Kidney (tissue), 14 donors: ENCODE results near the gene DGKI. TPM values are rescaled to one million over a fixed set of nuclear protein-coding genes. Genes with fewer than 3 reads are reported as not detected.
"Not testable (repeated sequence)": the region's sequence is repeated elsewhere in the genome, so short reads cannot be mapped to it uniquely, and the experiment has no call there.

Experiments
- DNase-seq, 5 donors: peaks; one replicate each; pipeline ENCODE4 v3.0.0-alpha.2; 2013 to 2020
- FAIRE-seq: peaks from 2 replicates; lab custom pipeline; 2012; peaks lifted over from hg19 to GRCh38; lab: Jason Lieb, UNC
- H3K27ac ChIP-seq, 2 donors: one replicate each; pipeline ENCODE4 v1.7.0; 2013; ENCODE audit warnings: low read depth in 2 of 2, low read length in 2 of 2, inconsistent platforms in 1 of 2
- H3K27me3 ChIP-seq: one replicate; pipeline ENCODE4 v1.7.1; 2013; ENCODE audit warnings: low read length, inconsistent platforms; ENCODE audit not compliant: control insufficient read depth, insufficient read depth
- H3K36me3 ChIP-seq, 3 donors: one replicate each; pipeline versions ENCODE4 v1.7.0 to v1.7.1; 2013; ENCODE audit warnings: low read length in 3 of 3, control low read depth in 1 of 3, inconsistent platforms in 1 of 3; ENCODE audit not compliant: insufficient read depth in 3 of 3, control insufficient read depth in 2 of 3
- H3K4me1 ChIP-seq, 3 donors: one replicate each; pipeline versions ENCODE4 v1.7.0 to v1.7.1; 2013; ENCODE audit warnings: low read length in 3 of 3, inconsistent platforms in 1 of 3, low read depth in 1 of 3; ENCODE audit not compliant: control insufficient read depth in 2 of 3, insufficient read depth in 2 of 3
- H3K4me3 ChIP-seq, 3 donors: one replicate each; pipeline versions ENCODE4 v1.7.0 to v1.8.1; 2013; ENCODE audit warnings: low read length in 3 of 3, control low read depth in 1 of 3, inconsistent platforms in 1 of 3
- H3K9ac ChIP-seq, 3 donors: one replicate each; pipeline versions ENCODE4 v1.7.0 to v1.7.1; 2013; ENCODE audit warnings: low read length in 3 of 3, control low read depth in 1 of 3, inconsistent platforms in 1 of 3
- H3K9me3 ChIP-seq, 3 donors: one replicate each; pipeline versions ENCODE4 v1.7.0 to v1.7.1; 2013; ENCODE audit warnings: low read length in 3 of 3, control low read depth in 1 of 3, inconsistent platforms in 1 of 3; ENCODE audit not compliant: control insufficient read depth in 2 of 3, insufficient read depth in 1 of 3
- intact Hi-C: fragments of 100-400 bp; cut with DNase I; formaldehyde crosslinking; loops from one replicate; pipeline ENCODE4 v1.11.1; 2022
- polyA plus RNA-seq: library from polyadenylated mRNA; stranded (reverse); fragments of 350-450 nt; fragmentation: Illumina TruSeq; extraction: RNeasy Lipid Tissue Mini Kit (QIAGEN cat#74804); gene quantifications from one replicate; pipeline ENCODE4 v1.2.3, GENCODE V29; 2014; ENCODE audit warnings: low read depth, low replicate concordance; ENCODE audit not compliant: insufficient read depth
- total RNA-seq: library from RNA; stranded (reverse); fragmentation: NEBNext Ultra II Directional; extraction: Animal tissue kit (Norgen Biotek cat#: 25700); gene quantifications from one replicate; pipeline ENCODE4 v1.2.1, GENCODE V29; 2021
- TF ChIP-seq, protein P1 (sequence below): IDR thresholded peaks from 3 replicates; pipeline ENCODE4 v1.5.1; 2012; ENCODE audit warnings: mild to moderate bottlenecking, moderate library complexity, borderline replicate concordance; ENCODE audit not compliant: insufficient read depth; ENCODE audit errors: extremely low read depth
- donor health status: control.
- donor health status: control.
- donor health status: control.
- donor health status: control.
- donor health status: control.
- donor health status: DM: yes; HTN: yes; CAD: no.
- donor health status: Normal renal cell carcinoma (clear cell type).

The DGKI gene
- total and polyA plus RNA-seq, 2 donors from 2014 or later = 1.3 to 2.5 TPM

DNA sequence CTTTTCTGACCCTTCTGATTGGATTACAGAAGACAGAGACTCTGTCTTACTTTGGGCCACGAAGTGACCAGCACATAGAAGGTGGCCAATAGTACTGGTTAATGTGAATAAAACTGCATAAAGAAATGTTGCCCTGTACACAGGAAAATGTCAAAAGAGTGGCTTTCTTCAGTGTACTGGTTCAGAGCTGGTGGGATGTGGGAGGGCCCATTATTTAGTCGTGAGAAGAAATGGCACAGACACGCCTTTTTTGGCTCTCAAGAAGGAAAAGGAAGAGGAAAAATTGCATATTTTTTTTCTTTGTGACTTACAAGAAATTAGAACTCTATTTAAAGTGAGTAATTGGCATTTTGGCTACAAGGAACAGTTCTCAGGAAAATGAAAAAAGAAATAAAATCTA, 129.7 kb downstream of the DGKI start:
- Histone ChIP-seq H3K36me3 (no peaks in the 10 kb centered on the region), H3K27ac (no peak overlapping the region), H3K4me3 (no peak overlapping the region), H3K4me1 (no peaks in the 10 kb centered on the region), H3K9ac (no peak overlapping the region), H3K27me3 (no peaks in the 10 kb centered on the region), H3K9me3 (no peaks in the 10 kb centered on the region)
- peak in 1 of 5 donors; percentile 6 for DNase-seq
- TF ChIP-seq, protein P1, sequence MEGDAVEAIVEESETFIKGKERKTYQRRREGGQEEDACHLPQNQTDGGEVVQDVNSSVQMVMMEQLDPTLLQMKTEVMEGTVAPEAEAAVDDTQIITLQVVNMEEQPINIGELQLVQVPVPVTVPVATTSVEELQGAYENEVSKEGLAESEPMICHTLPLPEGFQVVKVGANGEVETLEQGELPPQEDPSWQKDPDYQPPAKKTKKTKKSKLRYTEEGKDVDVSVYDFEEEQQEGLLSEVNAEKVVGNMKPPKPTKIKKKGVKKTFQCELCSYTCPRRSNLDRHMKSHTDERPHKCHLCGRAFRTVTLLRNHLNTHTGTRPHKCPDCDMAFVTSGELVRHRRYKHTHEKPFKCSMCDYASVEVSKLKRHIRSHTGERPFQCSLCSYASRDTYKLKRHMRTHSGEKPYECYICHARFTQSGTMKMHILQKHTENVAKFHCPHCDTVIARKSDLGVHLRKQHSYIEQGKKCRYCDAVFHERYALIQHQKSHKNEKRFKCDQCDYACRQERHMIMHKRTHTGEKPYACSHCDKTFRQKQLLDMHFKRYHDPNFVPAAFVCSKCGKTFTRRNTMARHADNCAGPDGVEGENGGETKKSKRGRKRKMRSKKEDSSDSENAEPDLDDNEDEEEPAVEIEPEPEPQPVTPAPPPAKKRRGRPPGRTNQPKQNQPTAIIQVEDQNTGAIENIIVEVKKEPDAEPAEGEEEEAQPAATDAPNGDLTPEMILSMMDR = no peak
- intact Hi-C loops = no loop called here
- FAIRE-seq = no peak

DNA sequence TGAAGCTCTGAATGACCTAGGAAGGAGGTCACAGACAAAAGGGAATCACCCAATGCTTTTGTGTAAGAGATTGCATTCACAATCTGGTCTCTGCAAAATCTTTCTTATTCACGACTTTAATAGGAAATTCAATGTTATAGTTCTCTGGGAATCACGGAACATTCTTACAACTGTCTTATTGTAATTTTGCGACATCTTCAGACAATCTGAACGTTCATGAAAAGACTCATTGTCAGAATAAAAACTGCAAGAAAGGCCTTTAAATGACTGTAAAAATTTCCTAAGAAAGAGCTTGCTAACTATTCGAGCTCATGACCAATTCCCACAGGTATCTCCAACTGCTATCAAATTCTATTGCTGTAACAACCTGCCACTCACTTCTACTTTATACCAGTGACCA, 130.7 kb downstream of the DGKI start:
- FAIRE-seq (no peak), DNase-seq (no peak)
- Histone ChIP-seq H3K9me3 (no peaks in the 10 kb centered on the region), H3K36me3 (no peaks in the 10 kb centered on the region), H3K9ac (no peak overlapping the region), H3K27ac (no peak overlapping the region), H3K27me3 (no peaks in the 10 kb centered on the region), H3K4me3 (no peak overlapping the region), H3K4me1 (no peaks in the 10 kb centered on the region)
- intact Hi-C loops = no loop called here
- TF ChIP-seq, protein P1 = no peak

DNA sequence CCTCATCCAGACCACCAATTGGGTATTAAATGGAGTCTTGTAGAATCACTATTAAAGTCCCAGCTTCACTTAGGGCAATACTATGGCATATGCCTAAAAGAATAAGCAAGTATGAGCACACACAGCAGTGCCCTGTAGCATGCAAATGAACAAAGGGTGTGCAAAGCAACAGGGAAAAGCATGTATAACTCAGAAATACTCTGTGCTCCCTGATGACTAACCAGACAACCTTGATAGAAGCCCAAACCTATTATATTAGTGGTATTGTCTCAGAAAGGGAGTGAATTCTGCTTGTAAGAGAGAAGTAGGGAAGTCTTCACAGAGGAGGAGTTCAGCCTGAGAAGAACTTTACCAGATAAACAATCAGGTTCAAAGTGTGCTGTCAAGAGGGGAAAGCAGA, 131.2 kb downstream of the DGKI start:
- H3K36me3 ChIP-seq = no peaks in the 10 kb centered on the region
- no peaks in the 10 kb centered on the region for H3K27me3 ChIP-seq
- no peaks in the 10 kb centered on the region for H3K9me3 ChIP-seq
- no peak overlapping the region for H3K27ac ChIP-seq
- H3K4me1 ChIP-seq = no peaks in the 10 kb centered on the region
- intact Hi-C loops = no loop called here
- H3K9ac ChIP-seq = no peak overlapping the region
- TF ChIP-seq, protein P1 = no peak
- DNase-seq (no peak), FAIRE-seq (no peak)
- no peak overlapping the region for H3K4me3 ChIP-seq

DNA sequence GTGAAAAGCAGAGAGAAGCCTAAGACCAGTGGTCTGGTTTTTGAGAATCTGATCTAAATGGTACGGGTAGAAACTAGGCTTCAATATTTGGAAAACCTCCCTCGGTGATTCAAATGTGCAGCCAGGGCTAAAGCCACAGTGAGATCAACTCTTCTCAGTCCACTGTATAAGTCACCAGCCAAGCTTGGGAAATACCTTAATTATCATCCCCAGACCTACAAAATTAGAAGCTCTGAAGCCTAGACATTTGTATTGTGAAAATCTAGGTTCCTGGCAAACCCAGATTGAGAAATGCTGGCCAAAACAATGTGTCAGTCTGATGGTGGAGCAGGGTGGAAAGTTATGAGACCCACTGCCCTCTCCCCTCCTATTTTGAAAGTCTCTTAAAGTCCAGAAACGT, 131.7 kb downstream of the DGKI start:
- FAIRE-seq (no peak), DNase-seq (no peak)
- Histone ChIP-seq H3K4me3 (no peak overlapping the region), H3K27me3 (no peaks in the 10 kb centered on the region), H3K36me3 (no peaks in the 10 kb centered on the region), H3K9ac (no peak overlapping the region), H3K9me3 (no peaks in the 10 kb centered on the region), H3K27ac (no peak overlapping the region), H3K4me1 (no peaks in the 10 kb centered on the region)
- TF ChIP-seq, protein P1 = no peak
- intact Hi-C loops = no loop called here

DNA sequence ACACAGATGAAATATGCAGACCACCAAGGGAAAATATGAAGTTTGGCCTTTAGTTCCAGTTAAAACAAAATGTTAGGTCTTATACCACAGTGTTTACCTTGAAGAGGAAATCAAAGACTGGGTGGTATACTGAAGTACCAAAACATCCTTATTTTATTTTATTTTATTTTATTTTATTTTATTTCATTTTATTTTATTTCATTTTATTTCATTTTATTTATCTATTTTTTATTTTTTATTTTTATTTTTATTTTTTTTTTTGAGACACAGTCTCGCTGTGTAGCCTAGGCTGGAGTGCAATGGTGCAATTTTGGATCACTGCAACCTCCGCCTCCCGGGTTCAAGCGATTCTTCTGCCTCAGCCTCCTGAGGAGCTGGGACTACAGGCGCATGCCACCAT, 140.4 kb downstream of the DGKI start:
- FAIRE-seq, intact Hi-C loops, H3K9me3 ChIP-seq: not testable (repeated sequence)

More for the DNA sequence above, 140.4 kb downstream of the DGKI start:
- H3K4me3 ChIP-seq, H3K36me3 ChIP-seq, H3K4me1 ChIP-seq, H3K27me3 ChIP-seq, DNase-seq, H3K27ac ChIP-seq, H3K9ac ChIP-seq: not testable (repeated sequence)
